ENCODE data around the gene AGMO.

- TF ChIP-seq POLR2AphosphoS5 (IDR thresholded peaks at IDR 0.05; ENCODE audit: low read depth) (no peak), CREB1 (CRISPR knock-in tag; IDR thresholded peaks at IDR 0.05; ENCODE audit: low read depth) (no peak), CTCF (conservative IDR thresholded peaks at IDR 0.05; ENCODE audit: low read depth in 2 of 2) (no peak), EZH2 (IDR thresholded peaks at IDR 0.05; ENCODE audit: low read depth, unreplicated experiment) (no peak)
Observed at GRCh38 chr7:15601175-15601574, 39.4 kb upstream of the AGMO start.
